ENCODE data around the gene THUMPD2.

THUMPD2 gene

DNA sequence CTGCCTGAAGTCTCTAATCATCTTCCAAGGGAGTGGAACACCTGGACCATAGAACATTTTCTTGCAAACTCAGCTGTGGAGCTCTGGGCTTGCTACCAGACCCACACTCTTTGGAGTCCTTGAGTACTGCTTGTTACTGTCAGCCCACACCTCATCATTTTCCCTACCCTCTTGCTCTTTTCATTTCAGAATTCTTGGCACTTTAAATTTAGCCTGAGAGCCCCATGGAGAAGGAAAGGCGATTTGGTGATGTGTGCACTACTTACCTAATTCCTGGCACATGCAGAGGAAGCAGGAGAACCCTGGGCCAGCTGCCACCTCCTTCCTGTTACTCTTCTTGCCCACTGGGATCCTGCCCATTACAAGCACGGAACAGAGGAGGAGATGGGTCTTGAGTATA is 81.6 kb downstream of the THUMPD2 start:
- 100% methylated on average over 1 of the region's 2 CpGs for WGBS
- no peak overlapping the region for H3K14ac ChIP-seq (ENCODE audit: low read length in 2 of 2)
- no peaks in the 10 kb centered on the region for H3K27me3 ChIP-seq (ENCODE audit: control insufficient read depth in 1 of 2, insufficient read depth in 1 of 2, low read length in 2 of 2)
- no peak overlapping the region for H2AK5ac ChIP-seq (ENCODE audit: low read length, severe bottlenecking)
- no peak overlapping the region for H4K91ac ChIP-seq (ENCODE audit: low read length)
- no peak overlapping the region for H2AFZ ChIP-seq (ENCODE audit: low read depth, low read length)
- H2BK5ac ChIP-seq (ENCODE audit: low read depth, low read length, poor library complexity, severe bottlenecking), result no peak overlapping the region
- DNase-seq, result no peak
- H3K18ac ChIP-seq (ENCODE audit: low read depth in 1 of 2, low read length in 2 of 2), result no peak overlapping the region
- H3K23ac ChIP-seq (ENCODE audit: low read length in 2 of 2), result no peak overlapping the region
- H4K8ac ChIP-seq (ENCODE audit: low read length), result no peak overlapping the region
- no peak overlapping the region for H2BK120ac ChIP-seq (ENCODE audit: low read depth, low read length)
- peaks cover 4% of the 10 kb centered on the region for H3K4me1 ChIP-seq (ENCODE audit: control insufficient read depth, insufficient read depth, low read depth, low read length)
- peak overlapping the region in 1 of 2 experiments; percentile 8 for H2BK12ac ChIP-seq (ENCODE audit: low read length in 2 of 2)
- H3K4ac ChIP-seq (ENCODE audit: low read depth in 1 of 2, low read length in 2 of 2), result peak overlapping the region in 1 of 2 experiments; percentile 0
- no peak overlapping the region for H2BK15ac ChIP-seq (ENCODE audit: low read depth, poor library complexity, severe bottlenecking)
- H3K27ac ChIP-seq (ENCODE audit: low read length, poor library complexity, severe bottlenecking), result peak overlapping the region; percentile 25
- H3K79me1 ChIP-seq (replicated peaks; ENCODE audit: low read length, poor library complexity, severe bottlenecking), result no peaks in the 10 kb centered on the region
- H3K9ac ChIP-seq (ENCODE audit: low read length), result no peak overlapping the region
- no peak overlapping the region for H3K4me3 ChIP-seq (ENCODE audit: insufficient read depth in 1 of 2, low read depth in 1 of 2, low read length in 2 of 2)
- no peak overlapping the region for H3K4me2 ChIP-seq (ENCODE audit: low read length, poor library complexity, severe bottlenecking)
- H3K36me3 ChIP-seq (ENCODE audit: control insufficient read depth in 1 of 2, insufficient read depth in 2 of 2, low read depth in 1 of 2, low read length in 2 of 2), result no peaks in the 10 kb centered on the region
- H3K9me3 ChIP-seq (ENCODE audit: control insufficient read depth, low read length), result peaks cover 27% of the 10 kb centered on the region

DNA sequence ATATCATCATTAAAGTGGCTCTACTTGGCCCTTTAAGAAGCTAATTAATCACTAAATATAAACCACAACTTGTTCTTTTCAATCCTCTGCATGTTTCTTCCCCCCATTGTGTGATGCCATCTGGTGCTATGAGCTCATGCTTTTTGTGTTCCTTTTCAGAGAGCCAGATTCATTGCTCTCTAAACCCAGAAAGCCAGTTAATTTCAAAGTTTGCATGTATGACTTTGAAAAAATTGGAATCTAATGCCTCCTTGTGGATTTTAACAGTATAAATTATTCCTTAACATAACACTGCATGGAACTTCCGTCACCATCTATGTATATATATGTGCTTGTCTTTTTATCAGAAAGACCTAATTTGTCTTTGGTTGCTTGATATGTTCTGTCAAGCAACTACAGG is 82.2 kb downstream of the THUMPD2 start:
- H3K4ac ChIP-seq (ENCODE audit: low read depth in 1 of 2, low read length in 2 of 2), result no peak overlapping the region
- no peak overlapping the region for H2BK15ac ChIP-seq (ENCODE audit: low read depth, poor library complexity, severe bottlenecking)
- H3K27ac ChIP-seq (ENCODE audit: low read length, poor library complexity, severe bottlenecking), result peak overlapping the region; percentile 92
- H3K27me3 ChIP-seq (ENCODE audit: control insufficient read depth in 1 of 2, insufficient read depth in 1 of 2, low read length in 2 of 2), result no peaks in the 10 kb centered on the region
- H2BK12ac ChIP-seq (ENCODE audit: low read length in 2 of 2), result no peak overlapping the region
- H3K4me3 ChIP-seq (ENCODE audit: insufficient read depth in 1 of 2, low read depth in 1 of 2, low read length in 2 of 2), result no peak overlapping the region
- no peak overlapping the region for H4K8ac ChIP-seq (ENCODE audit: low read length)
- WGBS, result no CpG with 5 or more reads among the region's 1 CpG
- no peak overlapping the region for H2BK5ac ChIP-seq (ENCODE audit: low read depth, low read length, poor library complexity, severe bottlenecking)
- H3K14ac ChIP-seq (ENCODE audit: low read length in 2 of 2), result no peak overlapping the region
- no peak overlapping the region for H4K91ac ChIP-seq (ENCODE audit: low read length)
- no peaks in the 10 kb centered on the region for H3K79me1 ChIP-seq (replicated peaks; ENCODE audit: low read length, poor library complexity, severe bottlenecking)
- no peak overlapping the region for H3K23ac ChIP-seq (ENCODE audit: low read length in 2 of 2)
- peaks cover 4% of the 10 kb centered on the region for H3K4me1 ChIP-seq (ENCODE audit: control insufficient read depth, insufficient read depth, low read depth, low read length)
- peak; percentile 76 for DNase-seq
- H2AFZ ChIP-seq (ENCODE audit: low read depth, low read length), result no peak overlapping the region
- peak overlapping the region; percentile 21 for H3K9ac ChIP-seq (ENCODE audit: low read length)
- H3K18ac ChIP-seq (ENCODE audit: low read depth in 1 of 2, low read length in 2 of 2), result no peak overlapping the region
- no peak overlapping the region for H2AK5ac ChIP-seq (ENCODE audit: low read length, severe bottlenecking)
- H3K9me3 ChIP-seq (ENCODE audit: control insufficient read depth, low read length), result peaks cover 21% of the 10 kb centered on the region
- H3K36me3 ChIP-seq (ENCODE audit: control insufficient read depth in 1 of 2, insufficient read depth in 2 of 2, low read depth in 1 of 2, low read length in 2 of 2), result no peaks in the 10 kb centered on the region
- no peak overlapping the region for H2BK120ac ChIP-seq (ENCODE audit: low read depth, low read length)
- no peak overlapping the region for H3K4me2 ChIP-seq (ENCODE audit: low read length, poor library complexity, severe bottlenecking)

DNA sequence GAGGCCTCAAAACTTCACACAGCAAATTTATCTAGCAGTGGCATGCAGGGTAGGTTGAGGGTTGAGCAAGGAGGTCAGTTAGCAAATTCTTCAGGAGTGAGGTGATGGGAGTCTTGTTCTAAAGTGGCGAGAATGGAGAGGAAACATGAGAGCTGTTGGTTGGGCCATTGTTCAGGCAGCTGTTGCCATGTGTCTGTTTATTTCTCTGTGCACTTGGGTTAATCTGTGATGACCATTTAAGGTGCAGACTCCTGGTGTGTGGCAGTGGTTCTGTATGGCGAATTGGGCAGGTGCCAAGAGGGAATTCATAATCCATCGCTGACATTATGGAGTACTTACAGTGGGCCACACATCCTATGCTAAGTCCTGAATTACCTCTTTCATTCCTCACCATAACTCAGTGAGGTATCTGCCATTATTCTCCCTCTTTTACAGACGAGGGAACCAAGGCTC is 82.9 kb downstream of the THUMPD2 start:
- Histone ChIP-seq H3K4me2 (ENCODE audit: low read length, poor library complexity, severe bottlenecking) (no peak overlapping the region), H2BK15ac (ENCODE audit: low read depth, poor library complexity, severe bottlenecking) (no peak overlapping the region), H2BK12ac (ENCODE audit: low read length in 2 of 2) (peak overlapping the region; percentile 79 to 94), H2BK120ac (ENCODE audit: low read depth, low read length) (no peak overlapping the region), H3K79me1 (replicated peaks; ENCODE audit: low read length, poor library complexity, severe bottlenecking) (no peaks in the 10 kb centered on the region), H3K14ac (ENCODE audit: low read length in 2 of 2) (no peak overlapping the region), H3K18ac (ENCODE audit: low read depth in 1 of 2, low read length in 2 of 2) (peak overlapping the region in 1 of 2 experiments; percentile 5), H3K4ac (ENCODE audit: low read depth in 1 of 2, low read length in 2 of 2) (peak overlapping the region in 1 of 2 experiments; percentile 31), H3K4me3 (ENCODE audit: insufficient read depth in 1 of 2, low read depth in 1 of 2, low read length in 2 of 2) (no peak overlapping the region), H3K23ac (ENCODE audit: low read length in 2 of 2) (no peak overlapping the region), H3K27ac (ENCODE audit: low read length, poor library complexity, severe bottlenecking) (peak overlapping the region; percentile 92), H4K8ac (ENCODE audit: low read length) (peak overlapping the region; percentile 35), H3K9me3 (ENCODE audit: control insufficient read depth, low read length) (peaks cover 18% of the 10 kb centered on the region), H2BK5ac (ENCODE audit: low read depth, low read length, poor library complexity, severe bottlenecking) (peak overlapping the region; percentile 71), H3K36me3 (ENCODE audit: control insufficient read depth in 1 of 2, insufficient read depth in 2 of 2, low read depth in 1 of 2, low read length in 2 of 2) (no peaks in the 10 kb centered on the region), H3K4me1 (ENCODE audit: control insufficient read depth, insufficient read depth, low read depth, low read length) (peaks cover 4% of the 10 kb centered on the region), H4K91ac (ENCODE audit: low read length) (peak overlapping the region; percentile 18), H2AFZ (ENCODE audit: low read depth, low read length) (no peak overlapping the region), H2AK5ac (ENCODE audit: low read length, severe bottlenecking) (peak overlapping the region; percentile 33), H3K27me3 (ENCODE audit: control insufficient read depth in 1 of 2, insufficient read depth in 1 of 2, low read length in 2 of 2) (no peaks in the 10 kb centered on the region), H3K9ac (ENCODE audit: low read length) (peak overlapping the region; percentile 21)
- peak; percentile 88 for DNase-seq
- WGBS, result 63% methylated on average over 4 of the region's 4 CpGs

DNA sequence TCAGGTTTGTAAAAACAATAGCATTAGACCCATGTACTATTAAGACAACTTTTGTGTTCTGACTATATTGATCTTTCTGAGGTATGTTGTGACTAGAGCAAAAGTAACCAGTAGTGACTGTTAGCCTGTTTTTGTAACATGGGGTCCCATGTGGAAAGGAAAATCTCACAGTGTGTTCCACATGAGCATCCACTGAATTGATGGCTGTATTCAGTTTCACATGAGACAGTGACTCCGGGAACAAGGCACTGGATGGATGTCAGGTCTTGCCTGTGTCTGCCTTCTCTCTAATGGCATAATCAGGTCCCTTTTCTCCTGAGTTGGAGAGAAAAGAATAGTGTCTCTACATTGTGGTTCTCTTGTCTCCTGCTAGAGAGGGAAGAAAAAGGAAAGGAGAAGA is 85.8 kb downstream of the THUMPD2 start:
- H2AFZ ChIP-seq (ENCODE audit: low read depth, low read length), result no peak overlapping the region
- no peak overlapping the region for H4K8ac ChIP-seq (ENCODE audit: low read length)
- no peaks in the 10 kb centered on the region for H3K79me1 ChIP-seq (replicated peaks; ENCODE audit: low read length, poor library complexity, severe bottlenecking)
- H3K9ac ChIP-seq (ENCODE audit: low read length), result no peak overlapping the region
- no peak overlapping the region for H3K4me3 ChIP-seq (ENCODE audit: insufficient read depth in 1 of 2, low read depth in 1 of 2, low read length in 2 of 2)
- H3K4me2 ChIP-seq (ENCODE audit: low read length, poor library complexity, severe bottlenecking), result no peak overlapping the region
- H3K18ac ChIP-seq (ENCODE audit: low read depth in 1 of 2, low read length in 2 of 2), result no peak overlapping the region
- WGBS, result 95% methylated on average over 1 of the region's 1 CpG
- H3K9me3 ChIP-seq (ENCODE audit: control insufficient read depth, low read length), result peaks cover 13% of the 10 kb centered on the region
- no peaks in the 10 kb centered on the region for H3K36me3 ChIP-seq (ENCODE audit: control insufficient read depth in 1 of 2, insufficient read depth in 2 of 2, low read depth in 1 of 2, low read length in 2 of 2)
- H3K23ac ChIP-seq (ENCODE audit: low read length in 2 of 2), result no peak overlapping the region
- H3K4me1 ChIP-seq (ENCODE audit: control insufficient read depth, insufficient read depth, low read depth, low read length), result peaks cover 4% of the 10 kb centered on the region
- no peaks in the 10 kb centered on the region for H3K27me3 ChIP-seq (ENCODE audit: control insufficient read depth in 1 of 2, insufficient read depth in 1 of 2, low read length in 2 of 2)
- H2BK120ac ChIP-seq (ENCODE audit: low read depth, low read length), result no peak overlapping the region
- no peak overlapping the region for H2AK5ac ChIP-seq (ENCODE audit: low read length, severe bottlenecking)
- H2BK5ac ChIP-seq (ENCODE audit: low read depth, low read length, poor library complexity, severe bottlenecking), result no peak overlapping the region
- H3K4ac ChIP-seq (ENCODE audit: low read depth in 1 of 2, low read length in 2 of 2), result peak overlapping the region in 1 of 2 experiments; percentile 32
- peak overlapping the region in 1 of 2 experiments; percentile 24 for H2BK12ac ChIP-seq (ENCODE audit: low read length in 2 of 2)
- H4K91ac ChIP-seq (ENCODE audit: low read length), result no peak overlapping the region
- DNase-seq, result no peak
- H3K27ac ChIP-seq (ENCODE audit: low read length, poor library complexity, severe bottlenecking), result no peak overlapping the region
- no peak overlapping the region for H2BK15ac ChIP-seq (ENCODE audit: low read depth, poor library complexity, severe bottlenecking)
- H3K14ac ChIP-seq (ENCODE audit: low read length in 2 of 2), result no peak overlapping the region

Data from mesenchymal stem cell (in vitro differentiated cells and primary cell).